ENCODE measurements around the gene DYNC1I1. TPM values are rescaled to one million over a fixed set of nuclear protein-coding genes. Genes with fewer than 3 reads are reported as not detected.

The DYNC1I1 gene
- total RNA-seq, 1 donor from 2014 or later, result 0.20 TPM

GRCh38 chr7:96076350-96076707 is 304.0 kb downstream of the DYNC1I1 start:
- no peak for DNase-seq (ENCODE audit: low read depth)

- no peak for DNase-seq (ENCODE audit: low read depth)
Measured at GRCh38 chr7:96080027-96080426, 307.7 kb downstream of the DYNC1I1 start.

- DNase-seq (ENCODE audit: low read depth), result peak; percentile 94
Measured at GRCh38 chr7:96084881-96085553, 312.7 kb downstream of the DYNC1I1 start.

- no peak for DNase-seq (ENCODE audit: low read depth)
Measured at GRCh38 chr7:96085953-96086352, 313.6 kb downstream of the DYNC1I1 start.

GRCh38 chr7:96088579-96088978 is 316.2 kb downstream of the DYNC1I1 start:
- no peak for DNase-seq (ENCODE audit: low read depth)

GRCh38 chr7:96089511-96089910 is 317.2 kb downstream of the DYNC1I1 start:
- no peak for DNase-seq (ENCODE audit: low read depth)

GRCh38 chr7:96090756-96091155 is 318.4 kb downstream of the DYNC1I1 start:
- DNase-seq (ENCODE audit: low read depth), result no peak

- DNase-seq (ENCODE audit: low read depth), result peak; percentile 82
Measured at GRCh38 chr7:96093435-96093834, 321.1 kb downstream of the DYNC1I1 start.

GRCh38 chr7:96097835-96098234 is 325.5 kb downstream of the DYNC1I1 start:
- no peak for DNase-seq (ENCODE audit: low read depth)

GRCh38 chr7:96100737-96101136 is 328.4 kb downstream of the DYNC1I1 start:
- DNase-seq (ENCODE audit: low read depth), result no peak

GRCh38 chr7:96102096-96102811 is 329.9 kb downstream of the DYNC1I1 start:
- DNase-seq (ENCODE audit: low read depth), result no peak

- DNase-seq (ENCODE audit: low read depth), result no peak
Measured at GRCh38 chr7:96104984-96105383, 332.6 kb downstream of the DYNC1I1 start.

- DNase-seq (ENCODE audit: low read depth), result no peak
Measured at GRCh38 chr7:96111405-96111804, 339.1 kb downstream of the DYNC1I1 start.

GRCh38 chr7:96114190-96114589 is 341.8 kb downstream of the DYNC1I1 start:
- DNase-seq (ENCODE audit: low read depth), result no peak

GRCh38 chr7:96116173-96116572 is 343.8 kb downstream of the DYNC1I1 start:
- no peak for DNase-seq (ENCODE audit: low read depth)

GRCh38 chr7:96118449-96119001 is 346.2 kb downstream of the DYNC1I1 start:
- DNase-seq (ENCODE audit: low read depth), result peak; percentile 40

GRCh38 chr7:96120445-96121225 is 348.3 kb downstream of the DYNC1I1 start:
- DNase-seq (ENCODE audit: low read depth), result no peak

- DNase-seq (ENCODE audit: low read depth), result no peak
Measured at GRCh38 chr7:96121752-96122151, 349.4 kb downstream of the DYNC1I1 start.

GRCh38 chr7:96122746-96123145 is 350.4 kb downstream of the DYNC1I1 start:
- no peak for DNase-seq (ENCODE audit: low read depth)

GRCh38 chr7:96126382-96126781 is 354.0 kb downstream of the DYNC1I1 start:
- DNase-seq (ENCODE audit: low read depth), result peak; percentile 86

GRCh38 chr7:96127746-96128145 is 355.4 kb downstream of the DYNC1I1 start:
- no peak for DNase-seq (ENCODE audit: low read depth)

GRCh38 chr7:96131525-96131924 is 359.2 kb downstream of the DYNC1I1 start:
- no peak for DNase-seq (ENCODE audit: low read depth)
